GM18951 (cell line): ENCODE data around the gene ANKRD63.

Source experiments
- POLR2A ChIP-seq: IDR thresholded peaks from 4 replicates; pipeline ENCODE4 v1.6.1; 2011; ENCODE audit warnings: mild to moderate bottlenecking; ENCODE audit not compliant: insufficient read length, insufficient read depth; ENCODE audit errors: extremely low read depth
- in situ Hi-C: fragments of 300-500 bp; cut with MboI; formaldehyde crosslinking; loops from one replicate; pipeline ENCODE4 v1.12.0; 2022; ENCODE audit warnings: low sequenced_read_pairs, mixed read lengths, inconsistent platforms; ENCODE audit not compliant: unreplicated experiment

Gene ANKRD63

GRCh38 chr15:40275954-40276353 is 6.9 kb downstream of the ANKRD63 start:
- in situ Hi-C loops = loop anchor here (10.0 kb wide), 1 partner anchor 231 kb away; no protein-coding TSS in a partner anchor
- no peak for TF ChIP-seq POLR2A

GRCh38 chr15:40275523-40275922 is 7.3 kb downstream of the ANKRD63 start:
- no peak for TF ChIP-seq POLR2A
- in situ Hi-C loops = loop anchor here (10.0 kb wide), 1 partner anchor 231 kb away; no protein-coding TSS in a partner anchor

- TF ChIP-seq POLR2A = no peak
- in situ Hi-C loops = loop anchor here (10.0 kb wide), 1 partner anchor 230 kb away; no protein-coding TSS in a partner anchor
These were observed 8.3 kb downstream of the ANKRD63 start for GRCh38 chr15:40274350-40275274.

GRCh38 chr15:40273428-40273827 is 9.4 kb downstream of the ANKRD63 start:
- in situ Hi-C loops = loop anchor here (10.0 kb wide), 1 partner anchor 229 kb away; no protein-coding TSS in a partner anchor
- TF ChIP-seq POLR2A = no peak

GRCh38 chr15:40272485-40273056 is 10.3 kb downstream of the ANKRD63 start:
- in situ Hi-C loops = loop anchor here (10.0 kb wide), 1 partner anchor 228 kb away; no protein-coding TSS in a partner anchor
- no peak for TF ChIP-seq POLR2A

GRCh38 chr15:40271685-40272484 is 11.0 kb downstream of the ANKRD63 start:
- in situ Hi-C loops = loop anchor here (10.0 kb wide), 1 partner anchor 227 kb away; no protein-coding TSS in a partner anchor
- no peak for TF ChIP-seq POLR2A

GRCh38 chr15:40270246-40270995 is 12.4 kb downstream of the ANKRD63 start:
- in situ Hi-C loops = loop anchor here (10.0 kb wide), 1 partner anchor 226 kb away; no protein-coding TSS in a partner anchor

GRCh38 chr15:40269604-40270003 is 13.3 kb downstream of the ANKRD63 start:
- in situ Hi-C loops = loop anchor here (10.0 kb wide), 1 partner anchor 225 kb away; no protein-coding TSS in a partner anchor
- TF ChIP-seq POLR2A = no peak

More at GRCh38 chr15:40270246-40270995, 12.4 kb downstream of the ANKRD63 start:
- no peak for TF ChIP-seq POLR2A

GRCh38 chr15:40267670-40268069 is 15.2 kb downstream of the ANKRD63 start:
- in situ Hi-C loops = no loop called here

GRCh38 chr15:40266828-40267304 is 16.0 kb downstream of the ANKRD63 start:
- in situ Hi-C loops = no loop called here
- TF ChIP-seq POLR2A = no peak

More at GRCh38 chr15:40267670-40268069, 15.2 kb downstream of the ANKRD63 start:
- TF ChIP-seq POLR2A = no peak

GRCh38 chr15:40265875-40266274 is 17.0 kb downstream of the ANKRD63 start:
- in situ Hi-C loops = no loop called here
- no peak for TF ChIP-seq POLR2A

- TF ChIP-seq POLR2A = no peak
- in situ Hi-C loops = no loop called here
These were observed 17.5 kb downstream of the ANKRD63 start for GRCh38 chr15:40265355-40265754.
